GM11168 (cell line): ENCODE results near the gene UROD.

Source experiments
- in situ Hi-C: fragments of 300-500 bp; cut with MboI; formaldehyde crosslinking; loops from one replicate; pipeline ENCODE4 v1.12.0; 2022; ENCODE audit warnings: low sequenced_read_pairs; ENCODE audit not compliant: unreplicated experiment

UROD gene

GRCh38 chr1:45008076-45008475 is 4.0 kb upstream of the UROD start:
- in situ Hi-C loops: no loop called here

DNA sequence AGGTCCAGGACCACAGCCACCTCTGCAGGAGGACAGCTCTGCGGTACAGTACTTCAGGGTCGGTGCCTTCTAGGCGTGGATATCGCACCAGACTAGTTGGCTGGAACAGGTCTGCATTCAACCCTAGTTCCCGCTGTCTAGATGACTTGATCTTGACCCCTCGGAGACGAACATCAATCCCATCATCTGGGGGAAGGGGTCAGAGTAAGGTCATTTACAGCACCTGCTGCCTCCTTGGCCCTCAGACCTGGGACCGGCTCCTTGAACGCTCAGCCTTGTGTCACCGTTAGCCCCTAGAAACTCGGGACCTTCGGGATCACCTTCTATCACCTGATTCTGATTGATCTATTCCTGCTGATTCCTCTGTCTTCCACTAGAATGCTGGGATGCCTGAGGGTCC is 3.5 kb upstream of the UROD start:
- in situ Hi-C loops: no loop called here

- in situ Hi-C loops: no loop called here
These were observed 2.7 kb upstream of the UROD start for GRCh38 chr1:45009296-45009865.

DNA sequence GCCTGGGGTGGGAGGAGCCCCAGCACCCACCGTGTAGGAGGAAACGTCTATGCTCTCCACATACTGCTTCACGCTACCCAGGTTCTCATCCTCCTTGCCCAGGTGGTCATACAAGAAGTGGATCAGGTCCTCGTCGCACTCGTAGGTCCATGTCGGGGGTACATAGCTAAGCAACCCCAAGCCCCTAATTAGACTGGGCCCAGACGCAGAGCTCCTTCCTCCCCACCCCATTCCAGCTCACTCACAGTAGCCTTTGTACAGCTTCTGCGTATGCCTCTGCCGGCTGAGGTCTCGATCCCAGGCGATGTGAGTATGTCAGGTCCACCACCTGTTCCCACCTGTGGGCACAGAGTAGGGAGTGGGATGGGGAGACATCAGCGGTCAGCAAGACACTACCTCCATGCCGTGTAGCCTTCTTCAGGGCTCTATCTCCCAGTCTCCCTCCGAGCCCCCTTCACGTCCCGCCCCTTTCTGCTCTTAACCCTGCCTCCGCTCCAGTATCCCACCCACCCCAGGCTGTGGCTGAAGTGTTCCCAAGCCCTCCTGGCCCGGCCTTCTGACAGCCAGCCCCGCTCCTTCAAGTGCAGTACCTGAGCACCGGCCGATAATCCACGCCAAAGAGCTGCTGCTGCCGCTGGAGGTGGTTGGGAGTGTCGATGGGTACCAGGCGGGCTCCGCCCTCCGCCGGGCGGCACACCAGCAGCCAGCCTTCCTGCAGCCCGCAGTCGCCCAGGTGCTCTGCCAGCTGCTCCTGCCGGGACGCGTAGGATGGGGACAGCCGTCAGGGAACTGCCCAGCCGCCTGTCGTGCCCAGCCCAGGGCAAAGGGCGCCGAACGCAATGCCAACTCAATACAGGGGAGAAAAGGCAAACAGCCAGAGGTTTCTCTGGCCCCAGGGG is 1.8 kb upstream of the UROD start:
- in situ Hi-C loops: no loop called here

DNA sequence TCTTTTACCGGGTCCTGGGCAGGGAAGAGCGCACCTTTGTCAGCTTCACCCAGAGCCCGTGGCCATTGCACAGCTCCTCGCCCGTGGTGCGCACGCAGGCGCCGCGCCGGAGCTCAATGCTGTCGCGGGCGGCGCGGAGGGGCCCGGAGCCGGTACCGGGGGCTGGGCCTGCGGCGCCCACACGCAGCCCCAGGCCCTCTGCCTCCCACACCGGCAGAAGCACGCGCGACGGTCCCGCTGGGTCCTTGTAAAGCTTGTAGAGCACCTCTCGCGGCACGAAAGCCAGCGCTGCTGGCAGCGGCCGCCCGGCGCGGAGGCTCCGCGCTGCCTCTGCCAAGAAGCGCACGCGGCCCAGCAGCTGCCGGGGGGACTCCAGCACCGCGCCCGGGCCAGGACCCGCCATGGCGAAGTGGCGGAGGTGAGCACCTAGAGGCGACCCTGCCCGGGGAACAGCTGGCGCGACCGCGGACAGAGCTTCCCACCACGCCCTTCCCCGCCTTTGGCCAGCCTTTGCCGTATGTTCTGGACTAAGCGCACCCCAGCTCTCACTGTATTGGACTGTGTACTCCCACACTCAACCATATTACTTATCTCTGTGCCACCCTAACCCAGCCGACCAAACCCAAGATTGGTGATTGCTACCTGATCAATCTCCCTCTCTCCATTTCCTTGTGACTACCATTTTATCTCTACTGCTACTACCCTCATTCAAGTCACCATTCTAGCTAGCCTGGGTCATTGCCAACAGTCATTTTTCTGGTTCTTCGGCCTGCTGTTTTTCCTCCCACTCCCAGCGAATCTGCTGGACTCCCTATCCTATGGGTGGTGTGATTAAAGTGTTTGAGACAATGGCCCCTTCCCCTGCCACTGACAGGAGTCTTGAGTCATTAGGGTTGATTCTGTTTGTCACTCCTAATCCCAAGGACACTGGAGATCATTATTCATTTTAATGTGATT is 921 bp upstream of the UROD start, which contains the start of gene HECTD3:
TSS of gene HECTD3 (minus strand) at position 470 of the 957 bp plus-strand sequence. CDS start at position 403, 67 bp downstream.
- in situ Hi-C loops: no loop called here

- in situ Hi-C loops: no loop called here
These were observed 705 bp downstream of the UROD start for GRCh38 chr1:45012639-45013278.

DNA sequence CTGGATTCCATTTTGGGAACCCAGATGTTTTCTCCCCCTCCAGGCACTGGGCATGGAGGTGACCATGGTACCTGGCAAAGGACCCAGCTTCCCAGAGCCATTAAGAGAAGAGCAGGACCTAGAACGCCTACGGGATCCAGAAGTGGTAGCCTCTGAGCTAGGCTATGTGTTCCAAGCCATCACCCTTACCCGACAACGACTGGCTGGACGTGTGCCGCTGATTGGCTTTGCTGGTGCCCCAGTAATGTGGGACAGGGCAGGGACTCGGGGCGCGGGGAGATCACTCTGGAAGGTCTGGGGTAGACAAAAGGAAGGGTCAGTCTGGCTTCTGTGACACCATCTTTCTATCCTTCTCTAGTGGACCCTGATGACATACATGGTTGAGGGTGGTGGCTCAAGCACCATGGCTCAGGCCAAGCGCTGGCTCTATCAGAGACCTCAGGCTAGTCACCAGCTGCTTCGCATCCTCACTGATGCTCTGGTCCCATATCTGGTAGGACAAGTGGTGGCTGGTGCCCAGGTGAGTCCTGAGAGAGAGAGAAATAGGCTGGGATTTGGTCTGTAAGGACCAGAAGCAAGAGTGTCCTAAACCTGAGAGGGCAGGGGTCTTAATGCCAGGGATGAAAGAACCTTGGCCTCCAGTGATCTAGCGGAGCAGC is 1.6 kb downstream of the UROD start:
- in situ Hi-C loops: no loop called here

DNA sequence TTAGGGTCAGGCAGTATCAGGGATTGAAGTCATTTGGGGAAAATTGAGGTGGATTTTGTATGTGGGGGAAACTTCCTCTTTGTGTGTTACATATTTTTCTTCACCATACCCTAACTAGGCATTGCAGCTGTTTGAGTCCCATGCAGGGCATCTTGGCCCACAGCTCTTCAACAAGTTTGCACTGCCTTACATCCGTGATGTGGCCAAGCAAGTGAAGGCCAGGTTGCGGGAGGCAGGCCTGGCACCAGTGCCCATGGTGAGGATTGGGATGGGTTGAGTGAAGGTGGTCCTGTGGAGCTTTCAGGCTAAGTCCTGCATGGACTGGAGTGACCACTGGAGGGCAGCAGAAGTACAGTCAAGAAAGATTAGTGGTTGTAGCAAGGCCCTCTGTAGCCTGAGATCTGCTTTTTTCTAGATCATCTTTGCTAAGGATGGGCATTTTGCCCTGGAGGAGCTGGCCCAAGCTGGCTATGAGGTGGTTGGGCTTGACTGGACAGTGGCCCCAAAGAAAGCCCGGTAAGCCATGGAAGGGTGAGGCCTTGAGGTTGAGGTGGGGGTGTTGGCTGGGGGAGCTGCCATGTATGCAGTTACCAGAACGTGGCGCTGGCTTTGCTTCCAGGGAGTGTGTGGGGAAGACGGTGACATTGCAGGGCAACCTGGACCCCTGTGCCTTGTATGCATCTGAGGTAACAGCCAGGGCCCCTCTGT is 2.4 kb downstream of the UROD start:
- in situ Hi-C loops: loop anchor here (5.0 kb wide), 1 partner anchor 288 kb away; no protein-coding TSS in a partner anchor

DNA sequence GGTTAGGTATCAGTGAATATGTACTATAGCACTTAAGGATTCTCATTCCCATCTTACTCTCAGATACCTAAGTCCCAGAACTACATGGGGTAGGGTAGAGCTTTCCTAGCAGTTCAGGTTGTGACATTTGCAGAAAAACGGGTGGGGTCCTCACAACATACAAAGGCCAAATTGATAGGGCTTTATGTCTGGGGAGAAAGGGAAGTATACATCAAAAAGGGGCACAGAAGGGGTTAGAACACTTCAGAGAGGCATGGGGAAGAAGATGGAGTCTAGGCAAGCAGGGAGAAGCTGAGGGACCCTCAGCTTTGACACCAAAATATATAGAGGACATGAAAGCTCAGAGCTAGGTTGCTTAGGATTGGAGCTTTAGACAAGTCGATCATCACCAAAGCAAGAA is 3.6 kb downstream of the UROD start:
- in situ Hi-C loops: loop anchor here (5.0 kb wide), 1 partner anchor 287 kb away; no protein-coding TSS in a partner anchor

GRCh38 chr1:45016090-45016697 is 4.1 kb downstream of the UROD start:
- in situ Hi-C loops: loop anchor here (5.0 kb wide), 1 partner anchor 286 kb away; no protein-coding TSS in a partner anchor

DNA sequence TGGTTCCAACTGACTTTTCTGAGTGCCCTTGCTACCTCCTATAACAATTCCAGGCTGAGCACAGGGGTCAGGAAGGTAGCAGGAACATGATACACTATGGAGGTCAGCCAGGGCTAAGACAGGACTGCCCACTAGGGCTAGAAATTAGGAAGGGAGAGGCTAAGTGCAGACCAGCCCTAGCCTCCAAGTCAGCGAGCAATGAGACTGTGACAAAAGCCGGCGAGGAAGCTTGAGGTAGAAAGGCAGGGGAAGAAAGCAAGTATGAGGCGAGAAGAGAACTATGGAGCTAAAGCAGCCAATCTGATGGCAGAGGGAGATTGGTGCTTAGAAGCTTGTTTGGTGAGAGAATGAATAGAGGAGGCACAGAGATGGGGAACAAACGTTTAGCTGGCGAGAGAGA is 4.7 kb downstream of the UROD start:
- in situ Hi-C loops: loop anchor here (5.0 kb wide), 1 partner anchor 286 kb away; no protein-coding TSS in a partner anchor

- in situ Hi-C loops: loop anchor here (5.0 kb wide), 1 partner anchor 284 kb away; no protein-coding TSS in a partner anchor
These were observed 6.7 kb downstream of the UROD start for GRCh38 chr1:45018599-45019230.

GRCh38 chr1:45023663-45024062 is 11.6 kb downstream of the UROD start:
- in situ Hi-C loops: loop anchor here (10.0 kb wide), 1 partner anchor 471 kb away; the partner anchor contains the start of gene TESK2

- in situ Hi-C loops: loop anchor here (10.0 kb wide), 1 partner anchor 468 kb away; the partner anchor contains the start of gene TESK2
These were observed 14.4 kb downstream of the UROD start for GRCh38 chr1:45026446-45026845.

DNA sequence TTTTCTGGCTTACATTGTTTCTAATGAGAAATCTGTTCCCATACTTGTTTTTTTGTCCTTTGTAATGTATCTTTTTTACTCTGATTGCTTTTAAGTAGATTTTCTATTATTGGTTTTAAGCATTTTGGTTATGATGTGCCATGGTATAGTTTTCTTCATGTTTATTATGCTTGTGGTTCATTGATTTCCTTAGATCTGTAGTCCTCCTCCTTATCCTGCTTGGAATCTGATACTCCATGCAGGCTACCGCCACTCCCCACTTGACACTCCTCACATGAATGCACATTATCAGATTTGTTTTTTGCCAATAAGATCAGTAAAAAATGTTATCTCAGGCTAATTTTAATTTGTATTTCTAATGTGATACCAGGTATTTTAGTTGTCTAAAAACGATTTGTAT is 20.8 kb downstream of the UROD start:
- in situ Hi-C loops: no loop called here

GRCh38 chr1:45033356-45033755 is 21.3 kb downstream of the UROD start:
- in situ Hi-C loops: no loop called here

DNA sequence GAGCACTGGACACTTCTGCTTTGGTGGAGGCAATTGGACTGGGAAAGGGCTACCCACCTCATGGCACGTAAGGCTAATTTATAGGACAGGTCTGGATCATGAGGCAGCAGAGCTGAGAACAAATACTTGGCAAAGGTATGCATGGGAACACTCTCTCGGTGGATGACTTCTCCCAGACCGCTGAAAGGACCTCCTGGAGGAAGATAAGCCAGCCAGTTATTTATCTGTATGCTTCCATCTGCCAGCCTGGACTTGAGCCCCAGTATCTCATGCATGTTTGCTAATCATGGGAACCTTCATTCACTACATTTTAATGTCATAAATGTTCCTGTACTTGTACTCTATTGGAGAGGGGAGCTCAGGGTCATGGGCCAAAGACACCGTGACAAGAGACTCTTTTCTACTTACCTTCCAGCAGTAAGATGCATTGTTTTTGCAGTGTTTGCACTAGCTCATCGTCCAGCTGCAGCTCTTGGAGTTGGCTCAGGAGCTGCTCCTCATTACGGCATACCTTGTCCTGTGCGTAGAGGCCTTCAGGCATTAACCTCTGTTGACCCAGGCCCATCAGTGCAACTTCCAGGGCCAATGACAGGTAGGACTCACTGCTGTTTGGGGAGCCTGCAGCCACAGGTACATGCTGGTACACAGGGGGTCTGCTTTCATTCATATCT is 23.7 kb downstream of the UROD start:
- in situ Hi-C loops: no loop called here
